Measurements from ENCODE around the gene SMG6. TPM values are rescaled to one million over a fixed set of nuclear protein-coding genes. Genes with fewer than 3 reads are reported as not detected.

The SMG6 gene
- polyA plus RNA-seq, 1 of the 3 experiments (the other 2 are of a cell fraction) = 15.7 TPM

DNA sequence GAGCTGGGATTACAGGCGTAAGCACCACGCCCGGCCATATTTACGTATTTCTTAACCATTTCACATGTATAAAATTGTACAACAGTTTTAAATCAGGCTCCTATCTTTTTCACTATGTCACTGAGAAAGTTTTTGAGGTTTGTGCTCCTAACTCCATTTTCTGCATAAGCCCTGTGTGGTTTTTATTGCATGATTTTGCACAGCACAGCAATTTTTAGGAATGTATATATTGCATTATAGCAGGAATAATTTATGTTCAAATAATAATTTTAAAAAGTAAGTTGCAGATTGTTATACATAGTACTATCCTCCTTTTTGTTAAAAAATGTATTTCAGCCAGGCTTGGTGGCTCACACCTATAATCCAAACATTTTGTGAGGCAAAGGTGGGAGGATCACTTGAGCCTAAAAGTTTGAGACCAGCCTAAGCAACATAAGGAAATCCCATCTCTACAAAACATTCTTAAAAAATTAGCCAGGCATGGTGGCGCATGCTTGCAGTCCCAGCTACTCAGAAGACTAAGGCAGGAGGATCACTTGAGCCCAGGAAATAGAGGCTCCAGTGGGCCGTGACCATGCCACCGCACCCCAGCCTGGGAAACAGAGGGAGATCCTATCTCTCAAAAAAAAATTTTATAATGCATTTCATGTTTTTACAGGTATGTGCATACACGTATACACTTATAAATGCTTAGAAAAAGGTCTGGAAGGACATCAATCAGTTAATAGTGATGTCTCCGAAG, 26.0 kb downstream of the SMG6 start:
- peaks cover 5% of the 10 kb centered on the region for H3F3A ChIP-seq (replicated peaks; ENCODE audit: insufficient read depth)
- 94% methylated on average over 9 of the region's 9 CpGs for WGBS (ENCODE audit: low lambda C conversion rate)
- CTCF ChIA-PET = no interaction called here

DNA sequence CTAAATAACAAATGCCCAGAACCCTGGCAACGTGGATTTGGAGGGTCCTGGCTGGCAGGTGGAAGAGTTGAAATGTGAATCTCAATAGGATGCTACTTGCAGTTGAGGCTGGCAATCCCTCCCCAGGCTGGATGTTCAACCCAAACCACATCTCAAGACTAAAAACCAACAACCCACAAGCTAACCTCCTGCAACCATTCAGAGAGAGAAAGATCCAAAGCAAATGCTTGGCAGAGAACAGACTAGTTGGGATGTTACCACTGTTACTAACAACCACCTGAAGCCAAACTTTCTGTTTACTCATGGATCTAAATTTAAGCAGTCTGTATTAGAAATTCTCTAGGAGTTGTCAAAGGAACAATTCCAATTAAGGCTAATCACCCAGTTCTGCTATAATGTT, 27.9 kb downstream of the SMG6 start:
- CTCF ChIA-PET = interaction anchor here (0.7 to 0.9 kb wide), 2 partner anchors 8 to 31 kb away, joined by 3 read pairs; no protein-coding TSS in a partner anchor
- H3K9ac ChIP-seq = no peak overlapping the region

More for the DNA sequence above, 26.0 kb downstream of the SMG6 start:
- Histone ChIP-seq H3K27me3 (ENCODE audit: insufficient read depth) (no peaks in the 10 kb centered on the region), H3K9me3 (no peaks in the 10 kb centered on the region), H3K27ac (ENCODE audit: low read depth in 2 of 2, low read length in 1 of 2) (no peak overlapping the region), H2AFZ (ENCODE audit: low read depth) (no peak overlapping the region), H3K36me3 (replicated peaks in 1 of 2; ENCODE audit: control insufficient read depth in 1 of 2, insufficient read depth in 2 of 2, low read length in 1 of 2) (peaks cover 41 to 42% of the 10 kb centered on the region in 2 experiments), H3K9ac (no peak overlapping the region), H3K9me2 (no peaks in the 10 kb centered on the region), H3K4me1 (ENCODE audit: control insufficient read depth in 1 of 2, insufficient read depth in 2 of 2, low read depth in 1 of 2, low read length in 1 of 2) (no peaks in the 10 kb centered on the region; a peak in 1 of 4 replicates), H3K4me2 (no peak overlapping the region), H3K79me2 (ENCODE audit: insufficient read depth) (no peaks in the 10 kb centered on the region), H3K4me3 (ENCODE audit: low read depth in 2 of 2, low read length in 1 of 2) (no peak overlapping the region), H4K20me1 (ENCODE audit: insufficient read depth) (no peaks in the 10 kb centered on the region)
- no peak for TF ChIP-seq RFX5 (IDR thresholded peaks at IDR 0.05; ENCODE audit: low read length)
- no peak for TF ChIP-seq SMC3 (IDR thresholded peaks at IDR 0.05; ENCODE audit: low read depth, low read length)
- no peak for TF ChIP-seq GATA2 (CRISPR knock-in tag; IDR thresholded peaks at IDR 0.05)
- TF ChIP-seq NRF1 (IDR thresholded peaks at IDR 0.05; ENCODE audit: low read depth, low read length) = no peak
- TF ChIP-seq, protein P1, sequence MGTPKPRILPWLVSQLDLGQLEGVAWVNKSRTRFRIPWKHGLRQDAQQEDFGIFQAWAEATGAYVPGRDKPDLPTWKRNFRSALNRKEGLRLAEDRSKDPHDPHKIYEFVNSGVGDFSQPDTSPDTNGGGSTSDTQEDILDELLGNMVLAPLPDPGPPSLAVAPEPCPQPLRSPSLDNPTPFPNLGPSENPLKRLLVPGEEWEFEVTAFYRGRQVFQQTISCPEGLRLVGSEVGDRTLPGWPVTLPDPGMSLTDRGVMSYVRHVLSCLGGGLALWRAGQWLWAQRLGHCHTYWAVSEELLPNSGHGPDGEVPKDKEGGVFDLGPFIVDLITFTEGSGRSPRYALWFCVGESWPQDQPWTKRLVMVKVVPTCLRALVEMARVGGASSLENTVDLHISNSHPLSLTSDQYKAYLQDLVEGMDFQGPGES (IDR thresholded peaks at IDR 0.05; ENCODE audit: low read depth, low read length) = no peak
- TF ChIP-seq TEAD4 (IDR thresholded peaks at IDR 0.05; ENCODE audit: borderline replicate concordance, insufficient read depth) = no peak
- no peak for TF ChIP-seq EP300 (IDR thresholded peaks at IDR 0.05; ENCODE audit: borderline replicate concordance in 1 of 2, low read depth in 1 of 2, low read length in 1 of 2)
- TF ChIP-seq, protein P2, sequence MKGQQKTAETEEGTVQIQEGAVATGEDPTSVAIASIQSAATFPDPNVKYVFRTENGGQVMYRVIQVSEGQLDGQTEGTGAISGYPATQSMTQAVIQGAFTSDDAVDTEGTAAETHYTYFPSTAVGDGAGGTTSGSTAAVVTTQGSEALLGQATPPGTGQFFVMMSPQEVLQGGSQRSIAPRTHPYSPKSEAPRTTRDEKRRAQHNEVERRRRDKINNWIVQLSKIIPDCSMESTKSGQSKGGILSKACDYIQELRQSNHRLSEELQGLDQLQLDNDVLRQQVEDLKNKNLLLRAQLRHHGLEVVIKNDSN (IDR thresholded peaks at IDR 0.05; ENCODE audit: borderline replicate concordance, low read depth) = no peak
- TF ChIP-seq RAD21 (IDR thresholded peaks at IDR 0.05; ENCODE audit: low read length) = no peak
- no peak for TF ChIP-seq GABPA (IDR thresholded peaks at IDR 0.05; ENCODE audit: low read depth)
- no peak for DNase-seq
- POLR2A ChIA-PET = no interaction called here

More for the DNA sequence above, 27.9 kb downstream of the SMG6 start:
- DNase-seq = no peak
- WGBS (ENCODE audit: low lambda C conversion rate) = 94% methylated on average over 1 of the region's 1 CpG
- no peaks in the 10 kb centered on the region for H4K20me1 ChIP-seq (ENCODE audit: insufficient read depth)
- TF ChIP-seq MXI1 (IDR thresholded peaks at IDR 0.05; ENCODE audit: low read depth, low read length) = no peak
- no peak for TF ChIP-seq NRF1 (IDR thresholded peaks at IDR 0.05; ENCODE audit: low read depth, low read length)
- TF ChIP-seq, protein P3, sequence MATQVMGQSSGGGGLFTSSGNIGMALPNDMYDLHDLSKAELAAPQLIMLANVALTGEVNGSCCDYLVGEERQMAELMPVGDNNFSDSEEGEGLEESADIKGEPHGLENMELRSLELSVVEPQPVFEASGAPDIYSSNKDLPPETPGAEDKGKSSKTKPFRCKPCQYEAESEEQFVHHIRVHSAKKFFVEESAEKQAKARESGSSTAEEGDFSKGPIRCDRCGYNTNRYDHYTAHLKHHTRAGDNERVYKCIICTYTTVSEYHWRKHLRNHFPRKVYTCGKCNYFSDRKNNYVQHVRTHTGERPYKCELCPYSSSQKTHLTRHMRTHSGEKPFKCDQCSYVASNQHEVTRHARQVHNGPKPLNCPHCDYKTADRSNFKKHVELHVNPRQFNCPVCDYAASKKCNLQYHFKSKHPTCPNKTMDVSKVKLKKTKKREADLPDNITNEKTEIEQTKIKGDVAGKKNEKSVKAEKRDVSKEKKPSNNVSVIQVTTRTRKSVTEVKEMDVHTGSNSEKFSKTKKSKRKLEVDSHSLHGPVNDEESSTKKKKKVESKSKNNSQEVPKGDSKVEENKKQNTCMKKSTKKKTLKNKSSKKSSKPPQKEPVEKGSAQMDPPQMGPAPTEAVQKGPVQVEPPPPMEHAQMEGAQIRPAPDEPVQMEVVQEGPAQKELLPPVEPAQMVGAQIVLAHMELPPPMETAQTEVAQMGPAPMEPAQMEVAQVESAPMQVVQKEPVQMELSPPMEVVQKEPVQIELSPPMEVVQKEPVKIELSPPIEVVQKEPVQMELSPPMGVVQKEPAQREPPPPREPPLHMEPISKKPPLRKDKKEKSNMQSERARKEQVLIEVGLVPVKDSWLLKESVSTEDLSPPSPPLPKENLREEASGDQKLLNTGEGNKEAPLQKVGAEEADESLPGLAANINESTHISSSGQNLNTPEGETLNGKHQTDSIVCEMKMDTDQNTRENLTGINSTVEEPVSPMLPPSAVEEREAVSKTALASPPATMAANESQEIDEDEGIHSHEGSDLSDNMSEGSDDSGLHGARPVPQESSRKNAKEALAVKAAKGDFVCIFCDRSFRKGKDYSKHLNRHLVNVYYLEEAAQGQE (IDR thresholded peaks at IDR 0.05; ENCODE audit: low read depth, low read length) = no peak
- TF ChIP-seq TEAD4 (IDR thresholded peaks at IDR 0.05; ENCODE audit: borderline replicate concordance, insufficient read depth) = no peak
- TF ChIP-seq, protein P2 (IDR thresholded peaks at IDR 0.05; ENCODE audit: borderline replicate concordance, low read depth) = no peak
- no peak for TF ChIP-seq NFIC (IDR thresholded peaks at IDR 0.05; ENCODE audit: borderline replicate concordance)
- TF ChIP-seq RFX5 (IDR thresholded peaks at IDR 0.05; ENCODE audit: low read length) = no peak
- TF ChIP-seq FOXM1 (IDR thresholded peaks at IDR 0.05; ENCODE audit: low read depth) = no peak
- no peak for TF ChIP-seq RAD21 (IDR thresholded peaks at IDR 0.05; ENCODE audit: low read length)
- TF ChIP-seq, protein P4, sequence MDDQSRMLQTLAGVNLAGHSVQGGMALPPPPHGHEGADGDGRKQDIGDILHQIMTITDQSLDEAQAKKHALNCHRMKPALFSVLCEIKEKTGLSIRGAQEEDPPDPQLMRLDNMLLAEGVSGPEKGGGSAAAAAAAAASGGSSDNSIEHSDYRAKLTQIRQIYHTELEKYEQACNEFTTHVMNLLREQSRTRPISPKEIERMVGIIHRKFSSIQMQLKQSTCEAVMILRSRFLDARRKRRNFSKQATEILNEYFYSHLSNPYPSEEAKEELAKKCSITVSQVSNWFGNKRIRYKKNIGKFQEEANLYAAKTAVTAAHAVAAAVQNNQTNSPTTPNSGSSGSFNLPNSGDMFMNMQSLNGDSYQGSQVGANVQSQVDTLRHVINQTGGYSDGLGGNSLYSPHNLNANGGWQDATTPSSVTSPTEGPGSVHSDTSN (IDR thresholded peaks at IDR 0.05) = no peak
- TF ChIP-seq, protein P5, sequence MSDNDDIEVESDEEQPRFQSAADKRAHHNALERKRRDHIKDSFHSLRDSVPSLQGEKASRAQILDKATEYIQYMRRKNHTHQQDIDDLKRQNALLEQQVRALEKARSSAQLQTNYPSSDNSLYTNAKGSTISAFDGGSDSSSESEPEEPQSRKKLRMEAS (IDR thresholded peaks at IDR 0.05; ENCODE audit: low read depth) = no peak
- TF ChIP-seq, protein P6, sequence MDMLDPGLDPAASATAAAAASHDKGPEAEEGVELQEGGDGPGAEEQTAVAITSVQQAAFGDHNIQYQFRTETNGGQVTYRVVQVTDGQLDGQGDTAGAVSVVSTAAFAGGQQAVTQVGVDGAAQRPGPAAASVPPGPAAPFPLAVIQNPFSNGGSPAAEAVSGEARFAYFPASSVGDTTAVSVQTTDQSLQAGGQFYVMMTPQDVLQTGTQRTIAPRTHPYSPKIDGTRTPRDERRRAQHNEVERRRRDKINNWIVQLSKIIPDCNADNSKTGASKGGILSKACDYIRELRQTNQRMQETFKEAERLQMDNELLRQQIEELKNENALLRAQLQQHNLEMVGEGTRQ (IDR thresholded peaks at IDR 0.05; ENCODE audit: borderline replicate concordance, low read depth, low read length) = no peak
- no peaks in the 10 kb centered on the region for H3K27me3 ChIP-seq (ENCODE audit: insufficient read depth)
- H2AFZ ChIP-seq (ENCODE audit: low read depth) = no peak overlapping the region
- peaks cover 0 to 4% of the 10 kb centered on the region in 2 experiments; a peak in 1 of 4 replicates for H3K4me1 ChIP-seq (ENCODE audit: control insufficient read depth in 1 of 2, insufficient read depth in 2 of 2, low read depth in 1 of 2, low read length in 1 of 2)
- no peak overlapping the region for H3K4me3 ChIP-seq (ENCODE audit: low read depth in 2 of 2, low read length in 1 of 2)
- H3K36me3 ChIP-seq (replicated peaks in 1 of 2; ENCODE audit: control insufficient read depth in 1 of 2, insufficient read depth in 2 of 2, low read length in 1 of 2) = peaks cover 31 to 34% of the 10 kb centered on the region in 2 experiments
- no peak overlapping the region for H3K27ac ChIP-seq (ENCODE audit: low read depth in 2 of 2, low read length in 1 of 2)
- POLR2A ChIA-PET = no interaction called here
- no peaks in the 10 kb centered on the region for H3K9me3 ChIP-seq
- no peaks in the 10 kb centered on the region for H3F3A ChIP-seq (replicated peaks; ENCODE audit: insufficient read depth)
- H3K9me2 ChIP-seq = no peaks in the 10 kb centered on the region
- H3K79me2 ChIP-seq (ENCODE audit: insufficient read depth) = no peaks in the 10 kb centered on the region
- no peak overlapping the region for H3K4me2 ChIP-seq
